Myocyte (in vitro differentiated cells): Measurements from ENCODE around the gene PPHLN1. TPM values are rescaled to one million over a fixed set of nuclear protein-coding genes. Genes with fewer than 3 reads are reported as not detected.
A peak's percentile ranks its signal among the peaks of the same experiment; 100 is the strongest.
"Not testable (repeated sequence)": the region's sequence is repeated elsewhere in the genome, so short reads cannot be mapped to it uniquely, and the experiment has no call there.

Experiments
- DNase-seq: peaks from one replicate; pipeline ENCODE4 v3.0.0-alpha.2; 2012; ENCODE audit warnings: low read depth
- total RNA-seq: library from RNA; depleted of rRNA; stranded (reverse); fragments of >200 nt; gene quantifications from 2 replicates; pipeline ENCODE4 v1.2.3, GENCODE V29; 2014

The PPHLN1 gene
- total RNA-seq, 1 donor from 2014 or later = 60.0 TPM

- no peak for DNase-seq
Observed at GRCh38 chr12:42364692-42365091, 38.7 kb downstream of the PPHLN1 start.

- no peak for DNase-seq
Observed at GRCh38 chr12:42365486-42365885, 39.5 kb downstream of the PPHLN1 start.

GRCh38 chr12:42370013-42370412 is 44.0 kb downstream of the PPHLN1 start:
- no peak for DNase-seq

GRCh38 chr12:42372154-42372791 is 46.3 kb downstream of the PPHLN1 start:
- DNase-seq = peak; percentile 55

- DNase-seq = no peak
Observed at GRCh38 chr12:42373669-42374068, 47.7 kb downstream of the PPHLN1 start.

GRCh38 chr12:42380733-42381132 is 54.8 kb downstream of the PPHLN1 start:
- no peak for DNase-seq

GRCh38 chr12:42382013-42382696 is 56.2 kb downstream of the PPHLN1 start:
- DNase-seq = no peak

- no peak for DNase-seq
Observed at GRCh38 chr12:42385326-42385841, 59.4 kb downstream of the PPHLN1 start.

GRCh38 chr12:42386308-42386707 is 60.3 kb downstream of the PPHLN1 start:
- DNase-seq = no peak

- DNase-seq = not testable (repeated sequence)
Observed at GRCh38 chr12:42388086-42388485, 62.1 kb downstream of the PPHLN1 start.

GRCh38 chr12:42394429-42394828 is 68.5 kb downstream of the PPHLN1 start:
- DNase-seq = no peak

- DNase-seq = no peak
Observed at GRCh38 chr12:42396473-42397259, 70.7 kb downstream of the PPHLN1 start.

- DNase-seq = no peak
Observed at GRCh38 chr12:42402821-42403411, 76.9 kb downstream of the PPHLN1 start.

GRCh38 chr12:42407306-42407705 is 81.3 kb downstream of the PPHLN1 start:
- no peak for DNase-seq

GRCh38 chr12:42409471-42409870 is 83.5 kb downstream of the PPHLN1 start:
- no peak for DNase-seq

- no peak for DNase-seq
Observed at GRCh38 chr12:42410340-42410739, 84.4 kb downstream of the PPHLN1 start.

GRCh38 chr12:42420395-42420794 is 94.4 kb downstream of the PPHLN1 start:
- no peak for DNase-seq

GRCh38 chr12:42421844-42422779 is 96.1 kb downstream of the PPHLN1 start:
- DNase-seq = peak; percentile 19

GRCh38 chr12:42422785-42423184 is 96.8 kb downstream of the PPHLN1 start:
- DNase-seq = no peak

- DNase-seq = no peak
Observed at GRCh38 chr12:42426746-42427145, 100.8 kb downstream of the PPHLN1 start.
